HG02798 (cell line): ENCODE data around the gene NTS.
A peak's percentile ranks its signal among the peaks of the same experiment; 100 is the strongest.

Experiments used
- ATAC-seq: cut with Tn5 transposase; IDR thresholded peaks from one replicate; pipeline ENCODE4 v1.9.1; 2021; ENCODE audit warnings: mild to moderate bottlenecking; ENCODE audit not compliant: unreplicated experiment, poor library complexity

NTS gene

GRCh38 chr12:85920324-85920947 lies 46.3 kb downstream of the NTS start:
- ATAC-seq = peak; percentile 70

- no peak for ATAC-seq
These were observed 49.8 kb downstream of the NTS start for GRCh38 chr12:85923767-85924331.

- no peak for ATAC-seq
These were observed 53.1 kb downstream of the NTS start for GRCh38 chr12:85927166-85927565.
